Breast epithelium (tissue), 3 donors: ENCODE measurements around the gene ABCC6.
"Not testable (repeated sequence)": the region's sequence is repeated elsewhere in the genome, so short reads cannot be mapped to it uniquely, and the experiment has no call there.

Source experiments
- CTCF ChIP-seq, 3 donors: fragments of 450-650 bp; IDR thresholded peaks; one replicate each; pipeline ENCODE4 v1.5.1; 2016 to 2017; ENCODE audit warnings: antibody characterized with exemption in 3 of 3, mild to moderate bottlenecking in 3 of 3, moderate library complexity in 3 of 3
- POLR2A ChIP-seq: fragments of 450-650 bp; IDR thresholded peaks from one replicate; pipeline ENCODE4 v1.6.1; 2016; ENCODE audit warnings: antibody characterized with exemption, mild to moderate bottlenecking, moderate library complexity

GRCh38 chr16:16208461-16208860 lies 14.8 kb downstream of the ABCC6 start:
- TF ChIP-seq POLR2A; CTCF (IDR thresholded peaks at IDR 0.05): not testable (repeated sequence)
